ENCODE results near the gene RUNX3. TPM values are rescaled to one million over a fixed set of nuclear protein-coding genes. Genes with fewer than 3 reads are reported as not detected.
A peak's percentile ranks its signal among the peaks of the same experiment; 100 is the strongest.

The RUNX3 gene
- total and polyA plus RNA-seq, 9 donors: 0.23 to 1.9 (median 0.83) TPM

DNA sequence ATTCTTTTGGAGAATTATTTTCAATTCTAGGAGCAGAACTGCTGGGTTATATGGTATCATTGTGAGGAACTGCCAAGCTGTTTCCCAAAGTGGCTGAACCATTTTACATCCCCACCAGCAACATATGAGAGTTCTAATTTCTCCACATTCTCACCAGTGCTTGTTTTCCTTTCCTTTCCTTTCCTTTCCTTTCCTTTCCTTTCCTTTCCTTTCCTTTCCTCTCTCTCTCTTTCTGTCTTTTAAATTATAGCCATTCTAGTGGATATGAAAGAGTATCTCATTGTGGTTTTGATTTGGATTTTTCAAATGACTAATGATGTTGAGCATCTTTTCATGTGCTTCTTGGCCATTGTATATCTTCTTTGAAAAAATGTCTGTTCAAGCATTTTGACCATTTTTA is 45.3 kb downstream of the RUNX3 start:
- Histone ChIP-seq H3K4me3 (no peak overlapping the region), H3K27ac (no peak overlapping the region), H3K27me3 (no peaks in the 10 kb centered on the region), H3K9me3 (no peaks in the 10 kb centered on the region), H3K4me1 (ENCODE audit: insufficient read depth) (no peaks in the 10 kb centered on the region), H3K36me3 (no peaks in the 10 kb centered on the region)
- no peak for DNase-seq
- intact Hi-C loops (cut with DNase I): no loop called here
- TF ChIP-seq POLR2A (IDR thresholded peaks at IDR 0.05) (no peak), EP300 (IDR thresholded peaks at IDR 0.05) (no peak)
- TF ChIP-seq, protein P1, sequence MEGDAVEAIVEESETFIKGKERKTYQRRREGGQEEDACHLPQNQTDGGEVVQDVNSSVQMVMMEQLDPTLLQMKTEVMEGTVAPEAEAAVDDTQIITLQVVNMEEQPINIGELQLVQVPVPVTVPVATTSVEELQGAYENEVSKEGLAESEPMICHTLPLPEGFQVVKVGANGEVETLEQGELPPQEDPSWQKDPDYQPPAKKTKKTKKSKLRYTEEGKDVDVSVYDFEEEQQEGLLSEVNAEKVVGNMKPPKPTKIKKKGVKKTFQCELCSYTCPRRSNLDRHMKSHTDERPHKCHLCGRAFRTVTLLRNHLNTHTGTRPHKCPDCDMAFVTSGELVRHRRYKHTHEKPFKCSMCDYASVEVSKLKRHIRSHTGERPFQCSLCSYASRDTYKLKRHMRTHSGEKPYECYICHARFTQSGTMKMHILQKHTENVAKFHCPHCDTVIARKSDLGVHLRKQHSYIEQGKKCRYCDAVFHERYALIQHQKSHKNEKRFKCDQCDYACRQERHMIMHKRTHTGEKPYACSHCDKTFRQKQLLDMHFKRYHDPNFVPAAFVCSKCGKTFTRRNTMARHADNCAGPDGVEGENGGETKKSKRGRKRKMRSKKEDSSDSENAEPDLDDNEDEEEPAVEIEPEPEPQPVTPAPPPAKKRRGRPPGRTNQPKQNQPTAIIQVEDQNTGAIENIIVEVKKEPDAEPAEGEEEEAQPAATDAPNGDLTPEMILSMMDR (IDR thresholded peaks at IDR 0.05): no peak

DNA sequence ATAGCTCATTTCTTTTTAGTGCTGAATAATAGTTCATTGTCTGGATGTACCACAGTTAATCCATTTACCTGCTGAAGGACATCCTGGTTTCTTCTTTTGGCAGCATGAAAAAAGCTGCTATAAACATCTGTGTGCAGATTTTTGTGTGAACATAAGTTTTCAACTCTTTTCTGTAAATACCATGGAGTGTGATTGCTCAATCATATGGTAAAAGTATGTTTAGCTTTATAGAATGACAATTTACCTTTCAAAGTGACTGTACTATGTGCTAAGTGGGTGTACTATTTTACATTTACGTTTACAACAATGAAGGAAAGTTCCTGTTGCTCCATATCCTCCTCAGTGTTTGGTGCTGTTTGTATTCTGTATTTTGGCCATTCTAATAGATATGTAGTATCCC is 49.0 kb downstream of the RUNX3 start:
- Histone ChIP-seq H3K9me3 (no peaks in the 10 kb centered on the region), H3K4me3 (no peak overlapping the region), H3K27me3 (no peaks in the 10 kb centered on the region), H3K27ac (no peak overlapping the region), H3K4me1 (ENCODE audit: insufficient read depth) (no peaks in the 10 kb centered on the region), H3K36me3 (no peaks in the 10 kb centered on the region)
- TF ChIP-seq, protein P1 (IDR thresholded peaks at IDR 0.05): no peak
- TF ChIP-seq POLR2A (IDR thresholded peaks at IDR 0.05) (no peak), EP300 (IDR thresholded peaks at IDR 0.05) (no peak)
- DNase-seq: no peak
- 20 to 33% (median 24%) methylated on average over 1 of the region's 1 CpG for WGBS, 3 donors
- intact Hi-C loops (cut with DNase I): no loop called here

DNA sequence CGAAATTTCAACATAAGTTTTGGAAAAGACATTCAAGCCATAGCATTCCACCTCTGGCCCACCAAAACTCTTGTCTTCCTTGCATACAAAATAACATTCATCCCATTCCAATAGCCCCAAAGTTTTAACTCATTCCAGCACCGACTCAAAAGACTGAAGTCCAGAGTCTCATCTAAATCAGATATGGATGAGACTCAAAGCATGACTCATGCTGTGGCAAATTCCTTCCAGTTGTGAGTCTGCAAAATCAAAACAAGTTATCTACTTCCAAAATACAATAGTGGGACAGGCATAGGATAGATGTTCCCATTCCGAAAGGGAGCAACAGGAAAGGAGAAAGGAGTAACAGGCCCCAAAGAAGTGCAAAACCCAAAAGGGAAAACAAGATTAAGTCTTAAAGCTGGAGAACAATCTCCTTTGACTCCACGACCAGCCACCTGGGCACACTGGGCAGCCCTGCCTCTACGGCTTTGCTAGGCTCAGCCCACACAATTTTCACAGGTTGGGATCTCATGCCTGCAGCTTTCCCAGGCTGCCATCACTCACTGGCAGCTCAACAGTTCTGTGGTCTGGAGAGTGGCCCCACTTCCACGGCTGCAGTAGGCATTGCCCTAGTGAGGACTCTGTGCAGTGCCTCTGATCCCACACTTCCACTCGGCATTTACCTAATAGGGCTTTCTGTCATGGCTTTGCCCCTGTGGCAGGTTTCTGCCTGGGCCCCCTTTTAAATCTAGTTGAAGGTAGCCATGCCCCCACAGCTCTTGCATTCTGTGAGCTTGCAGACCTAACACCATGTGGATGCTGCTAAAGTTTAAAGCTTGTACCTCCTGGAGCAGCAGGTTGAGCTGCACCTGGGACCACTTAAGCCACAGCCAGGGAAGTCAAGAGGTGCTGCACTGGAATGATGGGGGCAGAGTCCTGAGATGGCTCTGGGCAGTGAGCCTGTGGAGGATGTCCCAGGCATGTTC is 51.0 kb downstream of the RUNX3 start:
- no peaks in the 10 kb centered on the region for H3K27me3 ChIP-seq
- no peak overlapping the region for H3K4me3 ChIP-seq
- peak in 1 of 5 donors; percentile 7 for DNase-seq
- TF ChIP-seq EP300 (IDR thresholded peaks at IDR 0.05) (no peak), POLR2A (IDR thresholded peaks at IDR 0.05) (no peak)
- TF ChIP-seq, protein P1 (IDR thresholded peaks at IDR 0.05): no peak
- no peaks in the 10 kb centered on the region for H3K36me3 ChIP-seq
- H3K9me3 ChIP-seq: no peaks in the 10 kb centered on the region
- no peak overlapping the region for H3K27ac ChIP-seq
- intact Hi-C loops (cut with DNase I): no loop called here
- 72 to 84% (median 80%) methylated on average over 7 of the region's 7 CpGs for WGBS, 3 donors
- H3K4me1 ChIP-seq (ENCODE audit: insufficient read depth): no peaks in the 10 kb centered on the region

DNA sequence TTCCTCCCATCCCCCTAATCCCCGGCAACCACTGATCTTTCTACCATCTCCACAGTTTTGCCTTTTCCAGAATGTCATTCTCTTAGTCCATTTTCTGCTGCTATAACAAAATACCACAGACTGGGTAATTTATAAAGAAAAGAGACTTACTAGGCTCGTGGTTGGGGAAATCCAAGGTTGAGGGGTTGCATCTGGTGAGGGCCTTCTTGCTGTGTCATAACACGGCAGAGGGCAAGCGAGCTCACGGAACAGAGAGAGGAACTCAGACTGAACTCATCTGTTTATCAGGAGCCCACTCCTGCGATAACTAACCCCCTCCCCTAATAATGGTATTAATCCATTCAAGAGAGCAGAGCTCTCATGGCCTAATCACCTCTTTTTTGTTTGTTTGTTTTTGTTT is 52.0 kb downstream of the RUNX3 start:
- 68 to 69% (median 68%) methylated on average over 6 of the region's 6 CpGs for WGBS, 3 donors
- TF ChIP-seq, protein P1 (IDR thresholded peaks at IDR 0.05): no peak
- TF ChIP-seq EP300 (IDR thresholded peaks at IDR 0.05): no peak
- TF ChIP-seq POLR2A (IDR thresholded peaks at IDR 0.05): no peak
- Histone ChIP-seq H3K36me3 (no peaks in the 10 kb centered on the region), H3K4me1 (ENCODE audit: insufficient read depth) (no peaks in the 10 kb centered on the region), H3K9me3 (no peaks in the 10 kb centered on the region), H3K27ac (no peak overlapping the region), H3K27me3 (no peaks in the 10 kb centered on the region), H3K4me3 (no peak overlapping the region)
- DNase-seq: no peak
- intact Hi-C loops (cut with DNase I): no loop called here
